Fibroblast of lung (primary cell): ENCODE data around the gene PLEKHA1. TPM values are rescaled to one million over a fixed set of nuclear protein-coding genes. Genes with fewer than 3 reads are reported as not detected.
A peak's percentile ranks its signal among the peaks of the same experiment; 100 is the strongest.

Source experiments
- DNase-seq, 2 donors: peaks; one replicate each; pipeline versions ENCODE4 v3.0.0 to v3.0.0-alpha.2; 2010; ENCODE audit warnings: low read depth in 2 of 2
- H2AFZ ChIP-seq: 2 replicates; pipeline ENCODE4 v1.5.1; 2012; ENCODE audit warnings: low read length, control low read depth, inconsistent platforms
- H3K27ac ChIP-seq: 2 replicates; pipeline ENCODE4 v1.5.1; 2011; ENCODE audit warnings: low read length, control low read depth; ENCODE audit not compliant: insufficient read depth
- H3K27me3 ChIP-seq: 2 replicates; pipeline ENCODE4 v1.5.1; 2011; ENCODE audit warnings: mild to moderate bottlenecking, low read length; ENCODE audit not compliant: control insufficient read depth, insufficient read depth
- H3K36me3 ChIP-seq: 2 replicates; pipeline ENCODE4 v1.5.1; 2011; ENCODE audit warnings: low read length; ENCODE audit not compliant: control insufficient read depth, insufficient read depth
- H3K4me1 ChIP-seq: 2 replicates; pipeline ENCODE4 v1.5.1; 2011; ENCODE audit warnings: low read length; ENCODE audit not compliant: control insufficient read depth, insufficient read depth; ENCODE audit errors: extremely low read depth
- H3K4me2 ChIP-seq: 2 replicates; pipeline ENCODE4 v1.5.1; 2011; ENCODE audit warnings: low read length, control low read depth; ENCODE audit not compliant: insufficient read depth; ENCODE audit errors: extremely low read depth
- H3K4me3 ChIP-seq, 4 experiments: fragments of 200-600 bp in 1 of 4; sonication (generic) in 1 of 4; replicated peaks in 1 of 4; 2 replicates each; pipeline ENCODE4 v1.5.1; 2011 to 2016; ENCODE audit warnings: low read length in 4 of 4, low read depth in 3 of 4, mild to moderate bottlenecking in 3 of 4, control low read depth in 2 of 4, inconsistent platforms in 1 of 4, mixed read lengths in 1 of 4; ENCODE audit not compliant: insufficient read depth in 1 of 4; ENCODE audit errors: control extremely low read depth in 1 of 4
- H3K79me2 ChIP-seq: 2 replicates; pipeline ENCODE4 v1.5.1; 2012; ENCODE audit warnings: mild to moderate bottlenecking, low read length, inconsistent platforms; ENCODE audit not compliant: control insufficient read depth, insufficient read depth
- H3K9ac ChIP-seq: 2 replicates; pipeline ENCODE4 v1.5.1; 2011; ENCODE audit warnings: mild to moderate bottlenecking, low read length, control low read depth; ENCODE audit not compliant: insufficient read depth
- H3K9me3 ChIP-seq: 2 replicates; pipeline ENCODE4 v1.5.1; 2012; ENCODE audit warnings: low read depth, low read length; ENCODE audit not compliant: control insufficient read depth, insufficient read depth
- H4K20me1 ChIP-seq: 2 replicates; pipeline ENCODE4 v1.5.1; 2011; ENCODE audit warnings: low read length; ENCODE audit not compliant: control insufficient read depth, insufficient read depth; ENCODE audit errors: extremely low read depth
- CTCF ChIP-seq, 2 donors: IDR thresholded peaks in 1 of 2; conservative IDR thresholded peaks in 1 of 2; 1 replicate in 1 of 2; 2 replicates in 1 of 2; pipeline ENCODE4 v1.5.1; 2011 to 2012; ENCODE audit warnings: low read length in 2 of 2, control low read depth in 1 of 2, inconsistent platforms in 1 of 2, low read depth in 1 of 2, mild to moderate bottlenecking in 1 of 2
- EZH2 ChIP-seq: IDR thresholded peaks from 2 replicates; pipeline ENCODE4 v1.5.1; 2012; ENCODE audit warnings: low read length, control low read depth, mild to moderate bottlenecking; ENCODE audit errors: missing control alignments
- polyA plus RNA-seq, 2 donors: library from polyadenylated mRNA; depleted of rRNA in 1 of 2; stranded (reverse) in 1 of 2; unstranded in 1 of 2; fragments of >200 nt; gene quantifications; 2 replicates each; pipeline ENCODE4 v1.2.1, GENCODE V29; 2011 to 2012; ENCODE audit warnings: missing spikeins in 1 of 2
- total RNA-seq: library from RNA; depleted of rRNA; stranded (reverse); fragments of >200 nt; gene quantifications from 2 replicates; pipeline ENCODE4 v1.2.1, GENCODE V29; 2014

The PLEKHA1 gene
- total and polyA plus RNA-seq, 2 donors (not counting 1 experiment from before 2014, with no cell fraction given): 14.4 to 37.9 TPM

GRCh38 chr10:122329416-122329815 is 45.1 kb upstream of the PLEKHA1 start:
- TF ChIP-seq EZH2 (no peak), CTCF (conservative IDR thresholded peaks at IDR 0.05 in 1 of 2, IDR thresholded peaks at IDR 0.05 in 1 of 2; ENCODE audit: low read depth in 1 of 2, low read length in 2 of 2) (no peak)
- H3K79me2 ChIP-seq: no peaks in the 10 kb centered on the region
- no peak overlapping the region for H2AFZ ChIP-seq
- no peaks in the 10 kb centered on the region for H4K20me1 ChIP-seq
- H3K4me3 ChIP-seq: no peak overlapping the region
- H3K27me3 ChIP-seq: peaks cover 9% of the 10 kb centered on the region
- no peaks in the 10 kb centered on the region for H3K9me3 ChIP-seq
- no peak overlapping the region for H3K27ac ChIP-seq
- H3K36me3 ChIP-seq: no peaks in the 10 kb centered on the region
- no peak overlapping the region for H3K9ac ChIP-seq
- no peaks in the 10 kb centered on the region for H3K4me1 ChIP-seq
- no peak for DNase-seq
- H3K4me2 ChIP-seq: no peak overlapping the region

- H3K36me3 ChIP-seq: no peaks in the 10 kb centered on the region
- no peak overlapping the region for H3K4me2 ChIP-seq
- H3K79me2 ChIP-seq: no peaks in the 10 kb centered on the region
- no peak overlapping the region for H3K27ac ChIP-seq
- no peak overlapping the region for H3K9ac ChIP-seq
- no peaks in the 10 kb centered on the region for H3K9me3 ChIP-seq
- DNase-seq: no peak
- H3K4me3 ChIP-seq: no peak overlapping the region
- no peak overlapping the region for H2AFZ ChIP-seq
- H4K20me1 ChIP-seq: no peaks in the 10 kb centered on the region
- peaks cover 9% of the 10 kb centered on the region for H3K27me3 ChIP-seq
- no peaks in the 10 kb centered on the region for H3K4me1 ChIP-seq
- TF ChIP-seq EZH2 (no peak), CTCF (conservative IDR thresholded peaks at IDR 0.05 in 1 of 2, IDR thresholded peaks at IDR 0.05 in 1 of 2; ENCODE audit: low read depth in 1 of 2, low read length in 2 of 2) (no peak)
Measured at GRCh38 chr10:122331100-122331499, 43.4 kb upstream of the PLEKHA1 start.

- no peaks in the 10 kb centered on the region for H4K20me1 ChIP-seq
- H3K4me3 ChIP-seq: no peak overlapping the region
- no peaks in the 10 kb centered on the region for H3K79me2 ChIP-seq
- no peak overlapping the region for H2AFZ ChIP-seq
- H3K4me2 ChIP-seq: no peak overlapping the region
- TF ChIP-seq CTCF (conservative IDR thresholded peaks at IDR 0.05 in 1 of 2, IDR thresholded peaks at IDR 0.05 in 1 of 2; ENCODE audit: low read depth in 1 of 2, low read length in 2 of 2) (no peak), EZH2 (no peak)
- peaks cover 7% of the 10 kb centered on the region for H3K27me3 ChIP-seq
- no peak overlapping the region for H3K27ac ChIP-seq
- H3K9me3 ChIP-seq: no peaks in the 10 kb centered on the region
- H3K36me3 ChIP-seq: no peaks in the 10 kb centered on the region
- DNase-seq: peak in 1 of 2 donors; percentile 72
- H3K4me1 ChIP-seq: no peaks in the 10 kb centered on the region
- no peak overlapping the region for H3K9ac ChIP-seq
Measured at GRCh38 chr10:122331615-122332446, 42.7 kb upstream of the PLEKHA1 start.
